OCI-LY3 (cell line): ENCODE results near the gene HOXD13.

Experiments
- EZH2phosphoT487 ChIP-seq: fragments of 200-600 bp; shearing (Covaris generic); IDR thresholded peaks from 2 replicates; pipeline ENCODE4 v1.6.1; 2018; ENCODE audit warnings: antibody characterized with exemption, mixed run types, low read depth
- TF ChIP-seq, protein P1 (sequence below): fragments of 200-600, 300-600 bp; sonication (generic); IDR thresholded peaks from 2 replicates; pipeline ENCODE4 v1.5.1; 2014; ENCODE audit warnings: antibody characterized with exemption, low read length, low read depth

DNA sequence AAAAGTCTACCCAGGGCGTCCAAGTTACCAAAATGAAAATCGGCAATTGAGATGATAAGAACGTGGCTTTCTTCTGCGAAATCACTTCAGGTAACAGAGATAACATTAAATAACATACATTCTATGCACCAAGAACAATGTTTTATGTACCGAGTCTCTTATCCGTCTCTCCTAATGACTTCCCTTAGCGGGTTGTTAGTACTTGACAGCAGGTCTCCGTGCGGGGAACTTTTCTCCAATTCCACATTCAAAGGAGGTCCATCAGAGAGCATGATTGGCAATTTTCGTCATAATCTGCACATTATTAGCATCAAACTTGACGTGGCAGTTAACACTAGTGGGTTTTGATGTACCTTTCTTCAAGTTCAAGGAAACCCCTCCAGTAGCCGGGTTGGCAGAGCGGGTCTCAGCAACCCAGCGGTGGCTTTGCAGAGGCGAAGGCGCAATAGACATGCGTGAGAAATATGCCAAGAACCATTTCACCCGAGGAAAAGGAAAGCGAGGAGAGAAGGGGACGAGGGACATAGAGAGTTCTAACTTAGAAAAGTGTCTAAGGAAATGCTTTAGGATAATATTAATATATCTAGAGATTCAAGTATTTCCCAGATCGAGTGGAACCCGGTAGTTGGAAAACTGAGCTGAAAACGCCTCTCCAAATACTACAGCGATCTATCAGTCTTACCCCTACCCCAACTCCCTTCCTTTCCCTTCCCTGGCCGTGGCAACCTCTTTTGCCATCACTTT, 13.8 kb upstream of the HOXD13 start:
- TF ChIP-seq, protein P1, sequence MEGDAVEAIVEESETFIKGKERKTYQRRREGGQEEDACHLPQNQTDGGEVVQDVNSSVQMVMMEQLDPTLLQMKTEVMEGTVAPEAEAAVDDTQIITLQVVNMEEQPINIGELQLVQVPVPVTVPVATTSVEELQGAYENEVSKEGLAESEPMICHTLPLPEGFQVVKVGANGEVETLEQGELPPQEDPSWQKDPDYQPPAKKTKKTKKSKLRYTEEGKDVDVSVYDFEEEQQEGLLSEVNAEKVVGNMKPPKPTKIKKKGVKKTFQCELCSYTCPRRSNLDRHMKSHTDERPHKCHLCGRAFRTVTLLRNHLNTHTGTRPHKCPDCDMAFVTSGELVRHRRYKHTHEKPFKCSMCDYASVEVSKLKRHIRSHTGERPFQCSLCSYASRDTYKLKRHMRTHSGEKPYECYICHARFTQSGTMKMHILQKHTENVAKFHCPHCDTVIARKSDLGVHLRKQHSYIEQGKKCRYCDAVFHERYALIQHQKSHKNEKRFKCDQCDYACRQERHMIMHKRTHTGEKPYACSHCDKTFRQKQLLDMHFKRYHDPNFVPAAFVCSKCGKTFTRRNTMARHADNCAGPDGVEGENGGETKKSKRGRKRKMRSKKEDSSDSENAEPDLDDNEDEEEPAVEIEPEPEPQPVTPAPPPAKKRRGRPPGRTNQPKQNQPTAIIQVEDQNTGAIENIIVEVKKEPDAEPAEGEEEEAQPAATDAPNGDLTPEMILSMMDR = no peak
- no peak for TF ChIP-seq EZH2phosphoT487
